ENCODE results near the gene CCDC107.

CCDC107 gene

GRCh38 chr9:35686222-35687203 lies 28.4 kb downstream of the CCDC107 start:
- H3K4me2 ChIP-seq (ENCODE audit: insufficient read depth, low read length, poor library complexity, severe bottlenecking), result no peak overlapping the region
- H2BK120ac ChIP-seq (ENCODE audit: low read depth, low read length), result no peak overlapping the region
- no peak overlapping the region for H2AFZ ChIP-seq (ENCODE audit: low read length)
- H3K79me1 ChIP-seq (ENCODE audit: low read depth, low read length), result peaks cover 6% of the 10 kb centered on the region
- no peak overlapping the region for H3K4ac ChIP-seq (ENCODE audit: low read length)
- H4K91ac ChIP-seq (ENCODE audit: low read depth, low read length, poor library complexity), result no peak overlapping the region
- H2BK12ac ChIP-seq (ENCODE audit: low read length), result no peak overlapping the region
- peaks cover 19 to 33% of the 10 kb centered on the region in 2 donors for H3K36me3 ChIP-seq (replicated peaks in 1 of 2; ENCODE audit: control insufficient read depth in 2 of 2, insufficient read depth in 2 of 2, low read length in 2 of 2)
- no peaks in the 10 kb centered on the region for H3K27me3 ChIP-seq (ENCODE audit: control insufficient read depth in 3 of 3, insufficient read depth in 3 of 3, low read depth in 1 of 3, low read length in 3 of 3)
- H4K8ac ChIP-seq (ENCODE audit: low read depth, low read length), result no peak overlapping the region
- no peak overlapping the region for H2AK5ac ChIP-seq (ENCODE audit: low read depth, low read length)
- H2BK5ac ChIP-seq (ENCODE audit: low read length), result no peak overlapping the region
- H3K4me1 ChIP-seq (ENCODE audit: control insufficient read depth in 2 of 2, insufficient read depth in 1 of 2, low read depth in 1 of 2, low read length in 2 of 2), result peaks cover 7 to 19% of the 10 kb centered on the region in 2 donors
- H3K9me3 ChIP-seq (replicated peaks in 1 of 2; ENCODE audit: control insufficient read depth in 2 of 2, insufficient read depth in 1 of 2, low read depth in 1 of 2, low read length in 2 of 2), result no peaks in the 10 kb centered on the region
- no peak overlapping the region for H3K18ac ChIP-seq (ENCODE audit: low read length)
- H3K9ac ChIP-seq (ENCODE audit: low read depth, low read length, poor library complexity), result no peak overlapping the region
- no peak overlapping the region for H3K23ac ChIP-seq (ENCODE audit: low read depth, low read length, poor library complexity)
- no peak overlapping the region for H3K14ac ChIP-seq (ENCODE audit: low read length)
- no peak for DNase-seq (ENCODE audit: low spot score)
- WGBS, 2 donors (ENCODE audit: extremely low coverage in 2 of 2, insufficient read length in 2 of 2, insufficient replicate concordance in 1 of 2), result no CpG with 5 or more reads among the region's 11 CpGs
- no peak overlapping the region for H3K4me3 ChIP-seq (ENCODE audit: low read length in 2 of 2)
- no peak overlapping the region for H3K27ac ChIP-seq (replicated peaks; ENCODE audit: low read length)
- no peak overlapping the region for H2BK15ac ChIP-seq (ENCODE audit: low read length)

GRCh38 chr9:35687306-35687705 lies 29.2 kb downstream of the CCDC107 start:
- no CpG with 5 or more reads among the region's 2 CpGs for WGBS, 2 donors (ENCODE audit: extremely low coverage in 2 of 2, insufficient read length in 2 of 2, insufficient replicate concordance in 1 of 2)
- Histone ChIP-seq H2BK120ac (ENCODE audit: low read depth, low read length) (no peak overlapping the region), H2BK5ac (ENCODE audit: low read length) (no peak overlapping the region), H3K27ac (replicated peaks; ENCODE audit: low read length) (no peak overlapping the region), H3K14ac (ENCODE audit: low read length) (no peak overlapping the region), H3K23ac (ENCODE audit: low read depth, low read length, poor library complexity) (no peak overlapping the region), H3K4me2 (ENCODE audit: insufficient read depth, low read length, poor library complexity, severe bottlenecking) (no peak overlapping the region), H2BK12ac (ENCODE audit: low read length) (no peak overlapping the region), H3K4me3 (ENCODE audit: low read length in 2 of 2) (no peak overlapping the region), H3K4me1 (ENCODE audit: control insufficient read depth in 2 of 2, insufficient read depth in 1 of 2, low read depth in 1 of 2, low read length in 2 of 2) (peaks cover 12 to 21% of the 10 kb centered on the region in 2 donors), H3K79me1 (ENCODE audit: low read depth, low read length) (peaks cover 6% of the 10 kb centered on the region), H2AFZ (ENCODE audit: low read length) (no peak overlapping the region), H3K9ac (ENCODE audit: low read depth, low read length, poor library complexity) (no peak overlapping the region), H3K36me3 (replicated peaks in 1 of 2; ENCODE audit: control insufficient read depth in 2 of 2, insufficient read depth in 2 of 2, low read length in 2 of 2) (peaks cover 19 to 32% of the 10 kb centered on the region in 2 donors), H3K18ac (ENCODE audit: low read length) (no peak overlapping the region), H4K8ac (ENCODE audit: low read depth, low read length) (no peak overlapping the region), H4K91ac (ENCODE audit: low read depth, low read length, poor library complexity) (no peak overlapping the region), H3K9me3 (replicated peaks in 1 of 2; ENCODE audit: control insufficient read depth in 2 of 2, insufficient read depth in 1 of 2, low read depth in 1 of 2, low read length in 2 of 2) (no peaks in the 10 kb centered on the region), H3K4ac (ENCODE audit: low read length) (no peak overlapping the region), H2AK5ac (ENCODE audit: low read depth, low read length) (no peak overlapping the region), H3K27me3 (ENCODE audit: control insufficient read depth in 3 of 3, insufficient read depth in 3 of 3, low read depth in 1 of 3, low read length in 3 of 3) (no peaks in the 10 kb centered on the region), H2BK15ac (ENCODE audit: low read length) (no peak overlapping the region)
- no peak for DNase-seq (ENCODE audit: low spot score)

- H2BK15ac ChIP-seq (ENCODE audit: low read length), result no peak overlapping the region
- no peak overlapping the region for H2AFZ ChIP-seq (ENCODE audit: low read length)
- no peaks in the 10 kb centered on the region for H3K27me3 ChIP-seq (ENCODE audit: control insufficient read depth in 3 of 3, insufficient read depth in 3 of 3, low read depth in 1 of 3, low read length in 3 of 3)
- H2AK5ac ChIP-seq (ENCODE audit: low read depth, low read length), result no peak overlapping the region
- no peak overlapping the region for H2BK120ac ChIP-seq (ENCODE audit: low read depth, low read length)
- no peak overlapping the region for H3K27ac ChIP-seq (replicated peaks; ENCODE audit: low read length)
- no peak for DNase-seq (ENCODE audit: low spot score)
- no peak overlapping the region for H3K14ac ChIP-seq (ENCODE audit: low read length)
- H3K36me3 ChIP-seq (replicated peaks in 1 of 2; ENCODE audit: control insufficient read depth in 2 of 2, insufficient read depth in 2 of 2, low read length in 2 of 2), result peaks cover 15 to 24% of the 10 kb centered on the region in 2 donors
- H4K91ac ChIP-seq (ENCODE audit: low read depth, low read length, poor library complexity), result no peak overlapping the region
- no peak overlapping the region for H3K4me2 ChIP-seq (ENCODE audit: insufficient read depth, low read length, poor library complexity, severe bottlenecking)
- no CpG with 5 or more reads among the region's 2 CpGs for WGBS, 2 donors (ENCODE audit: extremely low coverage in 2 of 2, insufficient read length in 2 of 2, insufficient replicate concordance in 1 of 2)
- no peaks in the 10 kb centered on the region for H3K9me3 ChIP-seq (replicated peaks in 1 of 2; ENCODE audit: control insufficient read depth in 2 of 2, insufficient read depth in 1 of 2, low read depth in 1 of 2, low read length in 2 of 2)
- H3K23ac ChIP-seq (ENCODE audit: low read depth, low read length, poor library complexity), result no peak overlapping the region
- no peak overlapping the region for H3K9ac ChIP-seq (ENCODE audit: low read depth, low read length, poor library complexity)
- no peak overlapping the region for H3K18ac ChIP-seq (ENCODE audit: low read length)
- peaks cover 12 to 21% of the 10 kb centered on the region in 2 donors for H3K4me1 ChIP-seq (ENCODE audit: control insufficient read depth in 2 of 2, insufficient read depth in 1 of 2, low read depth in 1 of 2, low read length in 2 of 2)
- H3K79me1 ChIP-seq (ENCODE audit: low read depth, low read length), result peaks cover 6% of the 10 kb centered on the region
- no peak overlapping the region for H2BK5ac ChIP-seq (ENCODE audit: low read length)
- H3K4me3 ChIP-seq (ENCODE audit: low read length in 2 of 2), result no peak overlapping the region
- no peak overlapping the region for H2BK12ac ChIP-seq (ENCODE audit: low read length)
- no peak overlapping the region for H3K4ac ChIP-seq (ENCODE audit: low read length)
- H4K8ac ChIP-seq (ENCODE audit: low read depth, low read length), result no peak overlapping the region
Observed at GRCh38 chr9:35687972-35688557, 30.0 kb downstream of the CCDC107 start.
